Kidney (tissue), 14 donors: ENCODE data around the gene CRTC2. TPM values are rescaled to one million over a fixed set of nuclear protein-coding genes. Genes with fewer than 3 reads are reported as not detected.

Experiments
- DNase-seq, 5 donors: peaks; one replicate each; pipeline ENCODE4 v3.0.0-alpha.2; 2013 to 2020
- FAIRE-seq: peaks from 2 replicates; lab custom pipeline; 2012; peaks lifted over from hg19 to GRCh38; lab: Jason Lieb, UNC
- H3K27ac ChIP-seq, 2 donors: one replicate each; pipeline ENCODE4 v1.7.0; 2013; ENCODE audit warnings: low read depth in 2 of 2, low read length in 2 of 2, inconsistent platforms in 1 of 2
- H3K27me3 ChIP-seq: one replicate; pipeline ENCODE4 v1.7.1; 2013; ENCODE audit warnings: low read length, inconsistent platforms; ENCODE audit not compliant: control insufficient read depth, insufficient read depth
- H3K36me3 ChIP-seq, 3 donors: one replicate each; pipeline versions ENCODE4 v1.7.0 to v1.7.1; 2013; ENCODE audit warnings: low read length in 3 of 3, control low read depth in 1 of 3, inconsistent platforms in 1 of 3; ENCODE audit not compliant: insufficient read depth in 3 of 3, control insufficient read depth in 2 of 3
- H3K4me1 ChIP-seq, 3 donors: one replicate each; pipeline versions ENCODE4 v1.7.0 to v1.7.1; 2013; ENCODE audit warnings: low read length in 3 of 3, inconsistent platforms in 1 of 3, low read depth in 1 of 3; ENCODE audit not compliant: control insufficient read depth in 2 of 3, insufficient read depth in 2 of 3
- H3K4me3 ChIP-seq, 3 donors: one replicate each; pipeline versions ENCODE4 v1.7.0 to v1.8.1; 2013; ENCODE audit warnings: low read length in 3 of 3, control low read depth in 1 of 3, inconsistent platforms in 1 of 3
- H3K9ac ChIP-seq, 3 donors: one replicate each; pipeline versions ENCODE4 v1.7.0 to v1.7.1; 2013; ENCODE audit warnings: low read length in 3 of 3, control low read depth in 1 of 3, inconsistent platforms in 1 of 3
- H3K9me3 ChIP-seq, 3 donors: one replicate each; pipeline versions ENCODE4 v1.7.0 to v1.7.1; 2013; ENCODE audit warnings: low read length in 3 of 3, control low read depth in 1 of 3, inconsistent platforms in 1 of 3; ENCODE audit not compliant: control insufficient read depth in 2 of 3, insufficient read depth in 1 of 3
- CTCF ChIP-seq: IDR thresholded peaks from 3 replicates; pipeline ENCODE4 v1.5.1; 2012; ENCODE audit warnings: mild to moderate bottlenecking, moderate library complexity, borderline replicate concordance; ENCODE audit not compliant: insufficient read depth; ENCODE audit errors: extremely low read depth
- intact Hi-C: fragments of 100-400 bp; cut with DNase I; formaldehyde crosslinking; loops from one replicate; pipeline ENCODE4 v1.11.1; 2022
- polyA plus RNA-seq: library from polyadenylated mRNA; stranded (reverse); fragments of 350-450 nt; fragmentation: Illumina TruSeq; extraction: RNeasy Lipid Tissue Mini Kit (QIAGEN cat#74804); gene quantifications from one replicate; pipeline ENCODE4 v1.2.3, GENCODE V29; 2014; ENCODE audit warnings: low read depth, low replicate concordance; ENCODE audit not compliant: insufficient read depth
- total RNA-seq: library from RNA; stranded (reverse); fragmentation: NEBNext Ultra II Directional; extraction: Animal tissue kit (Norgen Biotek cat#: 25700); gene quantifications from one replicate; pipeline ENCODE4 v1.2.1, GENCODE V29; 2021
- donor health status: control.
- donor health status: control.
- donor health status: control.
- donor health status: control.
- donor health status: control.
- donor health status: DM: yes; HTN: yes; CAD: no.
- donor health status: Normal renal cell carcinoma (clear cell type).

The CRTC2 gene
- total and polyA plus RNA-seq, 2 donors from 2014 or later, result 28.6 to 44.8 TPM

- Histone ChIP-seq H3K27ac (no peak overlapping the region), H3K9me3 (no peaks in the 10 kb centered on the region), H3K4me1 (peaks cover 0 to 29% (median 18%) of the 10 kb centered on the region in 3 donors), H3K36me3 (peaks cover 0 to 22% (median 14%) of the 10 kb centered on the region in 3 donors), H3K27me3 (no peaks in the 10 kb centered on the region), H3K9ac (peak overlapping the region; percentile 56 to 99 (median 88)), H3K4me3 (peak overlapping the region; percentile 69 to 94 (median 85))
- peak in 1 of 5 donors; percentile 13 for DNase-seq
- no peak for TF ChIP-seq CTCF
- intact Hi-C loops, result no loop called here
- FAIRE-seq, result no peak
These were observed 1.3 kb downstream of the CRTC2 start for GRCh38 chr1:153956997-153957715.

DNA sequence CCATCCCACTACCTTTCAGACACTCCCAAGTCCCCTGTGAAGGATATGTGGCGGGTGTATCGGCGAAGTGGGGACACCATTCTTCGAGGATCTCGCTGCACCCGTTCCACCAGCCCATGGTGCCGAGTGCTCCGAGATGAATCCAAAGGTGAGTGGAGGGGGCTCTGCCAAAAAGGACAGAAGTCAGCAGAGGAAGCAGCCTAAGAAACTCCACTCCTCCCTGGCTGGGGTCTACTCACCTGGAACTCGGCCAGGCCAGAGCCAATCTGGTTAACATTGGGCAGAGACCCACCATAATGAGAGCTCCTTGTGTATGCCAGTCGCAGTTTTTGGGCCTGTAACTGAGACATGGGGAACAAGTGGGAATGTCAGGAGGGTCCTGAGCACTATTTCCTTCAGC is 3.6 kb downstream of the CRTC2 start:
- no peak overlapping the region for H3K9ac ChIP-seq
- intact Hi-C loops, result no loop called here
- no peaks in the 10 kb centered on the region for H3K9me3 ChIP-seq
- H3K27ac ChIP-seq, result no peak overlapping the region
- FAIRE-seq (no peak), DNase-seq (peak in 1 of 5 donors; percentile 56)
- no peak overlapping the region for H3K4me3 ChIP-seq
- no peak for TF ChIP-seq CTCF
- H3K4me1 ChIP-seq, result peaks cover 0 to 20% (median 14%) of the 10 kb centered on the region in 3 donors
- H3K27me3 ChIP-seq, result no peaks in the 10 kb centered on the region
- H3K36me3 ChIP-seq, result peaks cover 0 to 33% (median 22%) of the 10 kb centered on the region in 3 donors

DNA sequence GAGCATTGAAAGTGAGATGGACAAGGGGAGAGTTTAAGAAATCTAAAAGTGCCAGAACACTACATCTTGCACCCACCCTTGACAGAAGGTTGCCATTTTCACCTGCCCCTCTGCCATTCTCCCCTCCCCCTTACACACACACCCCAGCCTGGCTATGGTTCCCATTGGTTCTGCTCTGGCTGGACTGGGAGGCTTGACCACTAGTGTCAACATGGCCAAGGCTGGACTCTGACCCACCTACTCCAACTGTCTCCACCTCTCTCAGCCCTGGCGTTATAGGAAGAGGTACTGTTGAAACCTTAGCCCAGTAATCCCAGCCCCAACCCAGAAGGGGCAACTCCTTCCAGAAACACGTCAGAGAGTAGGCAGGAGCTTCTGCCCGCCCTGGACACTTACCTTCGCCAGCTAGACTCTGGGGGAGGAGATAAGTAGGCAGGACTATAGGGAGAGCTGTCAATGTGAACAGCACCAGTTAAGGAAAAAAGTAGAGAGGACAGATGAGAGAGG is 4.5 kb downstream of the CRTC2 start:
- Histone ChIP-seq H3K9me3 (no peaks in the 10 kb centered on the region), H3K9ac (no peak overlapping the region), H3K27me3 (no peaks in the 10 kb centered on the region), H3K27ac (no peak overlapping the region), H3K4me1 (peaks cover 0 to 18% (median 14%) of the 10 kb centered on the region in 3 donors), H3K36me3 (peaks cover 0 to 38% (median 22%) of the 10 kb centered on the region in 3 donors), H3K4me3 (no peak overlapping the region)
- DNase-seq (peak in 1 of 5 donors; percentile 14), FAIRE-seq (no peak)
- intact Hi-C loops, result no loop called here
- no peak for TF ChIP-seq CTCF
